ENCODE data around the gene OR2B2. TPM values are rescaled to one million over a fixed set of nuclear protein-coding genes. Genes with fewer than 3 reads are reported as not detected.
"Not testable (repeated sequence)": the region's sequence is repeated elsewhere in the genome, so short reads cannot be mapped to it uniquely, and the experiment has no call there.

Gene OR2B2
- total RNA-seq, 2 experiments from 2014 or later, result not detected

DNA sequence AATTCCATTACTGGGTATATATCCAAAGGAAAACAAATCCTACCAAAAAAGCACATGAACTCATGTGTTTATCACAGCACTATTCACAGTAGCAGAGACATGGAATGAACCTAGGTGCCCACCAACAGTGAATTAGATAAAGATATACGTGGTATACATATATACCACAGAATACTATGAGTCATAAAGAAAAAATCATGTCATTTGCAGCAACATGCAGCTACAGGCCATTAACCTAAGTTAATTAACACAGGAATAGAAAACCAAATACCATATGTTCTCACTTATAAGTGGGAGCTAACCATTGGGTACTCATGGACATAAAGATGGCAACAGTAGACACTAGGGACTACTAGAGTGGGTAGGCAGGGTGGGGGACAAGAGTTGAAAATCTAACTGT is 4.2 kb downstream of the OR2B2 start:
- TF ChIP-seq, protein P1, sequence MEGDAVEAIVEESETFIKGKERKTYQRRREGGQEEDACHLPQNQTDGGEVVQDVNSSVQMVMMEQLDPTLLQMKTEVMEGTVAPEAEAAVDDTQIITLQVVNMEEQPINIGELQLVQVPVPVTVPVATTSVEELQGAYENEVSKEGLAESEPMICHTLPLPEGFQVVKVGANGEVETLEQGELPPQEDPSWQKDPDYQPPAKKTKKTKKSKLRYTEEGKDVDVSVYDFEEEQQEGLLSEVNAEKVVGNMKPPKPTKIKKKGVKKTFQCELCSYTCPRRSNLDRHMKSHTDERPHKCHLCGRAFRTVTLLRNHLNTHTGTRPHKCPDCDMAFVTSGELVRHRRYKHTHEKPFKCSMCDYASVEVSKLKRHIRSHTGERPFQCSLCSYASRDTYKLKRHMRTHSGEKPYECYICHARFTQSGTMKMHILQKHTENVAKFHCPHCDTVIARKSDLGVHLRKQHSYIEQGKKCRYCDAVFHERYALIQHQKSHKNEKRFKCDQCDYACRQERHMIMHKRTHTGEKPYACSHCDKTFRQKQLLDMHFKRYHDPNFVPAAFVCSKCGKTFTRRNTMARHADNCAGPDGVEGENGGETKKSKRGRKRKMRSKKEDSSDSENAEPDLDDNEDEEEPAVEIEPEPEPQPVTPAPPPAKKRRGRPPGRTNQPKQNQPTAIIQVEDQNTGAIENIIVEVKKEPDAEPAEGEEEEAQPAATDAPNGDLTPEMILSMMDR (IDR thresholded peaks at IDR 0.05), result no peak
- Mint-ChIP-seq H3K9me3 (no peaks in the 10 kb centered on the region), H3K4me1 (ENCODE audit: low read depth) (no peaks in the 10 kb centered on the region), H3K4me3 (no peak overlapping the region), H3K36me3 (ENCODE audit: low read depth) (no peaks in the 10 kb centered on the region), H3K27me3 (peaks cover 8% of the 10 kb centered on the region), H3K27ac (no peak overlapping the region)
- ATAC-seq (peak; percentile 35), DNase-seq (no peak)
- intact Hi-C loops (cut with micrococcal nuclease), result loop anchor here (10.0 kb wide), 1 partner anchor 447 kb away; no protein-coding TSS in a partner anchor
- POLR2A ChIA-PET, result no interaction called here
- CTCF ChIA-PET, result no interaction called here

DNA sequence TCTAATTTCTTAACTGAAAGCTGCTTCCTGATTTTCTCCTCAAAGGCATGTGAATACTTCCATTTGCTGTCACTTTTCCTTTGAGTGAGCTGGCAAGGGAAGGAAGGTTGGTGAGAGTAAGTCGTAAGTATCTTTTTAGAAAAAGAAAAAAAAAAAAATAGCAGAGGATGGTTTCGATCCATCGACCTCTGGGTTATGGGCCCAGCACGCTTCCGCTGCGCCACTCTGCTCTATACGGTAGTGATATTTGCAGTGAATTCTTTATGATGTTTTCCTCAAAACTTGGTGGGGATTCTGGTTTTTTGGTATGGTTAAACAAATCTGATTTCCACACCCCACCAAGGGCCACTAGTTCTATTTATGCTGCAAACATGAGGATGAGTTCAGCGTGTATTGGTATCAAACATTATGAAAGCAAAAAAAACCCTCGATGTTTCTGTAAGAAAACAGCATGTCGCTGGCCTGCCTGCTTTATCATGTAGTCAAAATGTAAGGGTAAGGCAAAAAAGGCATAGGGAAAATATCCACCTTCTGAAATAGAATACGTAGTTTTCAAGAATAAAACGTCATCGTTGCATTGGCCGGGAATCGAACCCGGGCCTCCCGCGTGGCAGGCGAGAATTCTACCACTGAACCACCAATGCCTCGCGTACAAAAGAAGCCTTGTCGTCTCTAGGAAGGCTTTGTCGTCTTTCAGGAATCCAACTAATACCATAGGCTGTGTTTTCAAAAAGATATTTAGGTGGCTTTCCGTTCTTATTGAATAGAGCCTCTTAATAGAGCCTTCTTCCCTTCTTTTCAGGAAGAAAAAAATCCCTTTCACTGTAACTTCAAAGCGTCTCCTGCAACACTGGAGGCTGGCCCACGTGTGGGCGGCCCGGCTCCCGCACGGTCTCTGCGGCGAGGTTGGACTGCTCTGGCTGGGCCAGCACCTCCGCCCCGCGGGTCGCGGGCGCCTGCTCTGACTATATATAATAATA is 9.6 kb downstream of the OR2B2 start:
- H3K4me3 Mint-ChIP-seq, result peak overlapping the region; percentile 78
- peak; percentile 91 for DNase-seq
- H3K27ac Mint-ChIP-seq, result peak overlapping the region; percentile 90
- ChIA-PET POLR2A (interaction anchor here (0.7 to 1.4 kb wide), 8 partner anchors 9 to 78 kb away, joined by 3 to 7 read pairs (median 4); a partner anchor contains a TSS), CTCF (interaction anchor here (0.9 kb wide), 1 partner anchor 131 kb away, joined by 3 read pairs; no protein-coding TSS in a partner anchor)
- intact Hi-C loops (cut with micrococcal nuclease), result loop anchor here (10.0 kb wide), 1 partner anchor 452 kb away; no protein-coding TSS in a partner anchor
- H3K4me1 Mint-ChIP-seq (ENCODE audit: low read depth), result peaks cover 7% of the 10 kb centered on the region
- no peaks in the 10 kb centered on the region for H3K9me3 Mint-ChIP-seq
- H3K36me3 Mint-ChIP-seq (ENCODE audit: low read depth), result peaks cover 5% of the 10 kb centered on the region
- TF ChIP-seq, protein P1 (IDR thresholded peaks at IDR 0.05), result no peak
- ATAC-seq, result peak; percentile 74
- H3K27me3 Mint-ChIP-seq, result peaks cover 6% of the 10 kb centered on the region

DNA sequence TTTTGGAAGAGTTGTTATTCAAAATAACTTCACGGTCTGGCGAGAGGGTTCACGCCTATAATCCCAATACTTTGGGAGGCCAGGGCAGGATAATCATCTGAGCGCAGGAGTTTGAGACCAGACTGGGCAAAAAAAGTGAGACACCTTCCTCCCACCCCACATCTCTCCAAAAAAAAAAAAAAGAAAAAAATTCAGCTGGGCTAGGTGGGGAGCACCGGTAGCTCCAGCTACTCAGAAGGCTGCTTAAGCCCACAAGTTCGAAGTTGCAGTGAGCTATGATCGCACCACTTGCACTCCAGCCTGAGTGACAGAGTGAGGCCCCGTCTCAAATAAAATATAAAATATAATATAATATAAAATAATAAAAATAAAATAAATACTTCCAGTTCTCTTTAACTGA is 10.4 kb downstream of the OR2B2 start:
- Mint-ChIP-seq H3K27ac (no peak overlapping the region), H3K27me3 (peaks cover 4% of the 10 kb centered on the region), H3K9me3 (no peaks in the 10 kb centered on the region), H3K36me3 (ENCODE audit: low read depth) (peaks cover 5% of the 10 kb centered on the region), H3K4me3 (peak overlapping the region; percentile 20), H3K4me1 (ENCODE audit: low read depth) (peaks cover 7% of the 10 kb centered on the region)
- TF ChIP-seq, protein P1 (IDR thresholded peaks at IDR 0.05), result no peak
- intact Hi-C loops (cut with micrococcal nuclease), result loop anchor here (10.0 kb wide), 1 partner anchor 453 kb away; no protein-coding TSS in a partner anchor
- POLR2A ChIA-PET, result interaction anchor here (0.7 to 1.4 kb wide), 7 partner anchors 9 to 77 kb away, joined by 3 to 7 read pairs (median 4); a partner anchor contains a TSS
- no peak for ATAC-seq
- CTCF ChIA-PET, result interaction anchor here (0.9 kb wide), 1 partner anchor 130 kb away, joined by 3 read pairs; no protein-coding TSS in a partner anchor
- no peak for DNase-seq

DNA sequence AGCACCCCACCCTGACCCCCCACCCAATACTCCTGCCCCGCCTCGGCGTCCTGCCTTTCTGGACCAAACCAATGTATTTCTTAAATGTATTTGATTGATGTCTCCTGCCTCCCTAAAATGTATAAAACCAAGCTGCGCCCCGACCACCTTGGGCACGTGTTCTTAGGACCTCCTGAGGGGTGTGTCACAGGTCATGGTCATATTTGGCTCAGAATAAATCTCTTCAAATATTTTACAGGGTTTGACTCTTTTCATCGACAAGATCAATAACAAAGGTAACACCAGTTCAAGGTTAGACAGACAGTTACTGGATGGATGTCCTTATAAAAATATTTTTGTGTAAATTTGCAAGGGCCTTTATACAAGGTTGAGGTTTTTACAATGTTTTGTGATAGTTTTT is 12.0 kb downstream of the OR2B2 start:
- H3K4me3 Mint-ChIP-seq, result not testable (repeated sequence)

DNA sequence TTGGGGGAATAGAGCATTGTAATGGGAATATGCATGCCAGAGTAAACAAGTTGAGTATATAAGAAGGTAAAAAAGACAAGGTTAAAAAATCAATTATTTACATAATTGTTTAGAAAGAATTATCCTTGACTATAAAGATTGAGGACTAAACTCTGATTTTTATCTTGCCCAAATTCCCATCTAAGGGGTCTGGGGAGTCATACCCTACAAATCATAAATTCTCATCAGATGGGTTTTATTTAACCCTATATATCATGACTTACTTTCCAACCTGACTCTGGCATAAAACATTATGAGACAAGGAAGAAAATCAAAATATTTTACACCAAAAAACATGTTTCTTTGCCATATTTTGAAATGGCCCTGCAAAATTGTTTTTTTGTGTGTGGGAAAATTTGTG is 12.7 kb downstream of the OR2B2 start:
- ChIA-PET CTCF (no interaction called here), POLR2A (interaction anchor here (7.3 to 8.6 kb wide), 2 partner anchors 32 to 66 kb away, joined by 356 to 785 read pairs; a partner anchor contains a TSS)
- Mint-ChIP-seq H3K4me1 (ENCODE audit: low read depth) (peaks cover 16% of the 10 kb centered on the region), H3K27me3 (peaks cover 2% of the 10 kb centered on the region), H3K9me3 (no peaks in the 10 kb centered on the region), H3K27ac (no peak overlapping the region), H3K4me3 (no peak overlapping the region), H3K36me3 (ENCODE audit: low read depth) (peaks cover 5% of the 10 kb centered on the region)
- intact Hi-C loops (cut with micrococcal nuclease), result loop anchor here (10.0 kb wide), 1 partner anchor 745 kb away; no protein-coding TSS in a partner anchor
- no peak for DNase-seq
- no peak for ATAC-seq
- TF ChIP-seq, protein P1 (IDR thresholded peaks at IDR 0.05), result no peak

More for the DNA sequence above, 12.0 kb downstream of the OR2B2 start:
- CTCF ChIA-PET; H3K27me3 Mint-ChIP-seq; DNase-seq; H3K9me3 Mint-ChIP-seq; H3K27ac Mint-ChIP-seq; H3K36me3 Mint-ChIP-seq (ENCODE audit: low read depth); ATAC-seq: not testable (repeated sequence)
- POLR2A ChIA-PET, result interaction anchor here (8.6 kb wide), 1 partner anchor 66 kb away, joined by 356 read pairs; a partner anchor contains a TSS
- H3K4me1 Mint-ChIP-seq (ENCODE audit: low read depth), result peaks cover 16% of the 10 kb centered on the region
- intact Hi-C loops (cut with micrococcal nuclease), result loop anchor here (10.0 kb wide), 1 partner anchor 455 kb away; no protein-coding TSS in a partner anchor

All from activated CD8-positive, alpha-beta T cell treated with anti-CD3 and anti-CD28 coated beads for 36 hours (primary cell).